ENCODE data around the gene PPP1R9B.

Gene PPP1R9B

GRCh38 chr17:50172936-50173334, 22.5 kb upstream of the PPP1R9B start:
- no peak for DNase-seq

- DNase-seq, result no peak
Observed at GRCh38 chr17:50172130-50172529, 21.7 kb upstream of the PPP1R9B start.

GRCh38 chr17:50171371-50172071, 21.0 kb upstream of the PPP1R9B start:
- DNase-seq, result no peak

- DNase-seq, result no peak
Observed at GRCh38 chr17:50170662-50171370, 20.3 kb upstream of the PPP1R9B start.

- DNase-seq, result no peak
Observed at GRCh38 chr17:50169881-50170459, 19.5 kb upstream of the PPP1R9B start.

GRCh38 chr17:50169121-50169764, 18.8 kb upstream of the PPP1R9B start:
- DNase-seq, result peak in 1 of 2 experiments; percentile 43

GRCh38 chr17:50168319-50168718, 17.8 kb upstream of the PPP1R9B start:
- DNase-seq, result no peak

GRCh38 chr17:50167371-50167770, 16.9 kb upstream of the PPP1R9B start:
- no peak for DNase-seq

GRCh38 chr17:50166518-50167181, 16.2 kb upstream of the PPP1R9B start:
- DNase-seq, result no peak

- DNase-seq, result no peak
Observed at GRCh38 chr17:50165867-50166517, 15.5 kb upstream of the PPP1R9B start, which contains the start of gene SGCA. Gene SGCA (plus strand): TSS chr17:50166005. CDS start chr17:50166041, 36 bp downstream.

- DNase-seq, result no peak
Observed at GRCh38 chr17:50165466-50165865, 15.0 kb upstream of the PPP1R9B start.

- DNase-seq, result no peak
Observed at GRCh38 chr17:50165066-50165465, 14.6 kb upstream of the PPP1R9B start.

- no peak for DNase-seq
Observed at GRCh38 chr17:50164697-50164988, 14.2 kb upstream of the PPP1R9B start.

GRCh38 chr17:50163843-50164696, 13.6 kb upstream of the PPP1R9B start:
- no peak for DNase-seq

GRCh38 chr17:50162466-50163254, 12.2 kb upstream of the PPP1R9B start:
- no peak for DNase-seq

GRCh38 chr17:50161911-50162288, 11.4 kb upstream of the PPP1R9B start:
- no peak for DNase-seq

GRCh38 chr17:50161023-50161910, 10.8 kb upstream of the PPP1R9B start:
- DNase-seq, result peak; percentile 78 to 95

- DNase-seq, result no peak
Observed at GRCh38 chr17:50157891-50158290, 7.4 kb upstream of the PPP1R9B start.

- no peak for DNase-seq
Observed at GRCh38 chr17:50155115-50155819, 4.8 kb upstream of the PPP1R9B start.

Data from NCI-H446 (cell line).